Thyroid gland (tissue), 4 donors: ENCODE data around the gene AHNAK2. TPM values are rescaled to one million over a fixed set of nuclear protein-coding genes. Genes with fewer than 3 reads are reported as not detected.

Experiments used
- DNase-seq, 2 donors: peaks; one replicate each; pipeline ENCODE4 v3.0.0-alpha.2; 2019
- H3K27ac ChIP-seq, 3 donors: fragments of 200-600 bp; sonication (generic); 1 replicate in 2 of 3; 2 replicates in 1 of 3; pipeline ENCODE4 v1.5.1; 2016 to 2019; ENCODE audit warnings: mild to moderate bottlenecking in 1 of 3, moderate library complexity in 1 of 3
- H3K27me3 ChIP-seq: fragments of 200-600 bp; sonication (generic); one replicate; pipeline ENCODE4 v1.5.1; 2019
- H3K36me3 ChIP-seq, 2 donors: fragments of 200-600 bp; sonication (generic); one replicate each; pipeline ENCODE4 v1.5.1; 2016 to 2019
- H3K4me1 ChIP-seq, 2 donors: fragments of 200-600 bp; sonication (generic); one replicate each; pipeline ENCODE4 v1.5.1; 2017 to 2019
- H3K4me3 ChIP-seq, 3 donors: fragments of 200-600 bp; sonication (generic); replicated peaks in 1 of 3; 1 replicate in 2 of 3; 2 replicates in 1 of 3; pipeline ENCODE4 v1.5.1; 2016; ENCODE audit warnings: mild to moderate bottlenecking in 1 of 3
- H3K9me3 ChIP-seq: fragments of 200-600 bp; sonication (generic); one replicate; pipeline ENCODE4 v1.5.1; 2017
- CTCF ChIP-seq, 6 experiments: fragments of 200-600 bp in 3 of 6; fragments of 450-650 bp in 3 of 6; sonication (generic) in 3 of 6; IDR thresholded peaks; one replicate each; pipeline ENCODE4 v1.5.1; 2016 to 2019; ENCODE audit warnings: antibody characterized with exemption in 6 of 6, mild to moderate bottlenecking in 2 of 6, inconsistent platforms in 1 of 6, moderate library complexity in 1 of 6
- POLR2A ChIP-seq, 2 donors: fragments of 450-650 bp; IDR thresholded peaks; one replicate each; pipeline ENCODE4 v1.6.1; 2017; ENCODE audit warnings: antibody characterized with exemption in 2 of 2, mild to moderate bottlenecking in 2 of 2, moderate library complexity in 1 of 2
- WGBS, 2 donors: methylation state at CpG; one replicate each; pipeline ENCODE4 v1.1.5; 2017; 5-methylcytosine and 5-hydroxymethylcytosine counted together
- intact Hi-C: fragments of 100-400 bp; cut with DNase I; formaldehyde crosslinking; loops from one replicate; pipeline ENCODE4 v1.15.1; 2023
- total RNA-seq, 4 donors: library from RNA; depleted of rRNA; stranded (reverse); fragments of >200 nt; gene quantifications; one replicate each; pipeline ENCODE4 v1.2.3, GENCODE V29; 2016

Gene AHNAK2
- total RNA-seq, 4 donors from 2014 or later = 3.7 to 12.5 (median 6.9) TPM

GRCh38 chr14:104966981-104967385 lies 11.2 kb downstream of the AHNAK2 start:
- no peaks in the 10 kb centered on the region for H3K27me3 ChIP-seq
- no peak for DNase-seq
- intact Hi-C loops = no loop called here
- no peak overlapping the region for H3K4me3 ChIP-seq
- WGBS, 2 donors = 17 to 21% methylated on average over 3 to 8 of the region's 8 CpGs
- TF ChIP-seq POLR2A (IDR thresholded peaks at IDR 0.05) = no peak
- TF ChIP-seq CTCF (IDR thresholded peaks at IDR 0.05) = no peak
- H3K9me3 ChIP-seq = no peaks in the 10 kb centered on the region
- peak overlapping the region; percentile 62 to 78 (median 66) for H3K27ac ChIP-seq
- H3K36me3 ChIP-seq = no peaks in the 10 kb centered on the region
- H3K4me1 ChIP-seq = peaks cover 30 to 53% of the 10 kb centered on the region in 2 donors

GRCh38 chr14:104966261-104966865 lies 11.8 kb downstream of the AHNAK2 start:
- H3K9me3 ChIP-seq = no peaks in the 10 kb centered on the region
- no peak for DNase-seq
- intact Hi-C loops = no loop called here
- TF ChIP-seq CTCF (IDR thresholded peaks at IDR 0.05) = no peak
- TF ChIP-seq POLR2A (IDR thresholded peaks at IDR 0.05) = no peak
- no peaks in the 10 kb centered on the region for H3K27me3 ChIP-seq
- WGBS, 2 donors = 86 to 87% methylated on average over 9 of the region's 9 CpGs
- H3K4me1 ChIP-seq = peaks cover 26 to 49% of the 10 kb centered on the region in 2 donors
- no peaks in the 10 kb centered on the region for H3K36me3 ChIP-seq
- H3K4me3 ChIP-seq = no peak overlapping the region
- no peak overlapping the region for H3K27ac ChIP-seq

GRCh38 chr14:104965561-104966231 lies 12.5 kb downstream of the AHNAK2 start:
- Histone ChIP-seq H3K36me3 (no peaks in the 10 kb centered on the region), H3K4me1 (peaks cover 26 to 42% of the 10 kb centered on the region in 2 donors)

GRCh38 chr14:104964546-104964945 lies 13.6 kb downstream of the AHNAK2 start:
- H3K4me1 ChIP-seq = peaks cover 26 to 33% of the 10 kb centered on the region in 2 donors
- DNase-seq = no peak
- no peaks in the 10 kb centered on the region for H3K27me3 ChIP-seq
- no peak overlapping the region for H3K27ac ChIP-seq
- 90 to 94% methylated on average over 7 of the region's 7 CpGs for WGBS, 2 donors
- no peaks in the 10 kb centered on the region for H3K36me3 ChIP-seq
- intact Hi-C loops = no loop called here
- TF ChIP-seq POLR2A (IDR thresholded peaks at IDR 0.05) = no peak
- TF ChIP-seq CTCF (IDR thresholded peaks at IDR 0.05) = no peak
- H3K4me3 ChIP-seq = no peak overlapping the region
- no peaks in the 10 kb centered on the region for H3K9me3 ChIP-seq

More at GRCh38 chr14:104965561-104966231, 12.5 kb downstream of the AHNAK2 start:
- DNase-seq = no peak
- H3K4me3 ChIP-seq = no peak overlapping the region
- TF ChIP-seq POLR2A (IDR thresholded peaks at IDR 0.05) (no peak), CTCF (IDR thresholded peaks at IDR 0.05) (no peak)
- 78 to 79% methylated on average over 4 to 6 of the region's 13 CpGs for WGBS, 2 donors
- H3K27me3 ChIP-seq = no peaks in the 10 kb centered on the region
- intact Hi-C loops = no loop called here
- H3K9me3 ChIP-seq = no peaks in the 10 kb centered on the region
- no peak overlapping the region for H3K27ac ChIP-seq
